A673 (cell line): ENCODE data around the gene SLC29A2.

Experiments
- EZH2 ChIP-seq: fragments of 200-600 bp; sonication (generic); IDR thresholded peaks from 2 replicates; pipeline ENCODE4 v1.6.1; 2017; ENCODE audit warnings: borderline replicate concordance, low read depth, mild to moderate bottlenecking, mixed read lengths, antibody characterized with exemption, low read length; ENCODE audit not compliant: poor library complexity, severe bottlenecking
- TF ChIP-seq, protein P1 (sequence below): fragments of 300-800, 200-600 bp; sonication (generic); conservative IDR thresholded peaks from 2 replicates; pipeline ENCODE4 v1.5.1; 2017; ENCODE audit warnings: low read depth, mild to moderate bottlenecking, antibody characterized with exemption, low read length, moderate library complexity, mixed read lengths

GRCh38 chr11:66393954-66394353 is 22.4 kb upstream of the SLC29A2 start:
- TF ChIP-seq EZH2, result no peak
- TF ChIP-seq, protein P1, sequence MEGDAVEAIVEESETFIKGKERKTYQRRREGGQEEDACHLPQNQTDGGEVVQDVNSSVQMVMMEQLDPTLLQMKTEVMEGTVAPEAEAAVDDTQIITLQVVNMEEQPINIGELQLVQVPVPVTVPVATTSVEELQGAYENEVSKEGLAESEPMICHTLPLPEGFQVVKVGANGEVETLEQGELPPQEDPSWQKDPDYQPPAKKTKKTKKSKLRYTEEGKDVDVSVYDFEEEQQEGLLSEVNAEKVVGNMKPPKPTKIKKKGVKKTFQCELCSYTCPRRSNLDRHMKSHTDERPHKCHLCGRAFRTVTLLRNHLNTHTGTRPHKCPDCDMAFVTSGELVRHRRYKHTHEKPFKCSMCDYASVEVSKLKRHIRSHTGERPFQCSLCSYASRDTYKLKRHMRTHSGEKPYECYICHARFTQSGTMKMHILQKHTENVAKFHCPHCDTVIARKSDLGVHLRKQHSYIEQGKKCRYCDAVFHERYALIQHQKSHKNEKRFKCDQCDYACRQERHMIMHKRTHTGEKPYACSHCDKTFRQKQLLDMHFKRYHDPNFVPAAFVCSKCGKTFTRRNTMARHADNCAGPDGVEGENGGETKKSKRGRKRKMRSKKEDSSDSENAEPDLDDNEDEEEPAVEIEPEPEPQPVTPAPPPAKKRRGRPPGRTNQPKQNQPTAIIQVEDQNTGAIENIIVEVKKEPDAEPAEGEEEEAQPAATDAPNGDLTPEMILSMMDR, result no peak
